ENCODE measurements around the gene PPIL1.
"Not testable (repeated sequence)": the region's sequence is repeated elsewhere in the genome, so short reads cannot be mapped to it uniquely, and the experiment has no call there.

Gene PPIL1

GRCh38 chr6:36817176-36817817 is 57.3 kb downstream of the PPIL1 start:
- no peak for DNase-seq (ENCODE audit: low read depth in 2 of 2)

- no peak for DNase-seq (ENCODE audit: low read depth in 2 of 2)
Measured at GRCh38 chr6:36815962-36816735, 58.5 kb downstream of the PPIL1 start.

GRCh38 chr6:36814249-36814648 is 60.4 kb downstream of the PPIL1 start:
- DNase-seq (ENCODE audit: low read depth in 2 of 2), result no peak

GRCh38 chr6:36813526-36813925 is 61.1 kb downstream of the PPIL1 start:
- no peak for DNase-seq (ENCODE audit: low read depth in 2 of 2)

GRCh38 chr6:36813047-36813446 is 61.6 kb downstream of the PPIL1 start:
- DNase-seq (ENCODE audit: low read depth in 2 of 2), result not testable (repeated sequence)

- DNase-seq (ENCODE audit: low read depth in 2 of 2), result no peak
Measured at GRCh38 chr6:36809941-36810803, 64.4 kb downstream of the PPIL1 start.

- DNase-seq (ENCODE audit: low read depth in 2 of 2), result no peak
Measured at GRCh38 chr6:36809156-36809555, 65.4 kb downstream of the PPIL1 start.

- no peak for DNase-seq (ENCODE audit: low read depth in 2 of 2)
Measured at GRCh38 chr6:36808634-36809033, 66.0 kb downstream of the PPIL1 start.

GRCh38 chr6:36807750-36808149 is 66.9 kb downstream of the PPIL1 start:
- DNase-seq (ENCODE audit: low read depth in 2 of 2), result no peak

GRCh38 chr6:36807143-36807542 is 67.5 kb downstream of the PPIL1 start:
- DNase-seq (ENCODE audit: low read depth in 2 of 2), result no peak

GRCh38 chr6:36805917-36806316 is 68.7 kb downstream of the PPIL1 start:
- DNase-seq (ENCODE audit: low read depth in 2 of 2), result no peak

- DNase-seq (ENCODE audit: low read depth in 2 of 2), result no peak
Measured at GRCh38 chr6:36805096-36805797, 69.4 kb downstream of the PPIL1 start.

Measured in activated CD8-positive, alpha-beta memory T cell treated with anti-CD3 and anti-CD28 coated beads for 4 hours (primary cell).